Ovary (tissue), 9 donors: ENCODE data around the gene CCDC122. TPM values are rescaled to one million over a fixed set of nuclear protein-coding genes. Genes with fewer than 3 reads are reported as not detected.

Experiments used
- DNase-seq, 5 donors: peaks; one replicate each; pipeline ENCODE4 v3.0.0-alpha.2; 2019 to 2020
- H3K27ac ChIP-seq, 2 donors: fragments of 200-600 bp; one replicate each; pipeline versions ENCODE4 v1.5.1 to v1.8.0; 2019 to 2022
- H3K27me3 ChIP-seq: fragments of 200-600 bp; one replicate; pipeline ENCODE4 v1.8.0; 2022
- H3K36me3 ChIP-seq: fragments of 200-600 bp; sonication (generic); one replicate; pipeline ENCODE4 v1.5.1; 2019
- H3K4me1 ChIP-seq: one replicate; pipeline ENCODE4 v1.8.1; 2013; ENCODE audit warnings: mild to moderate bottlenecking, moderate library complexity; ENCODE audit not compliant: insufficient read depth
- H3K4me3 ChIP-seq: fragments of 200-600 bp; sonication (generic); one replicate; pipeline ENCODE4 v1.5.1; 2017
- H3K9me3 ChIP-seq, 2 donors: fragments of 200-600 bp in 1 of 2; sonication (generic) in 1 of 2; one replicate each; pipeline versions ENCODE4 v1.5.1 to v1.8.1; 2013 to 2019; ENCODE audit warnings: mild to moderate bottlenecking in 1 of 2, moderate library complexity in 1 of 2
- CTCF ChIP-seq, 3 donors: fragments of 450-650 bp in 2 of 3; fragments of 200-600 bp in 1 of 3; IDR thresholded peaks; one replicate each; pipeline versions ENCODE4 v1.5.1 to v1.8.0; 2016 to 2022; ENCODE audit warnings: antibody characterized with exemption in 3 of 3, mild to moderate bottlenecking in 1 of 3
- EP300 ChIP-seq: sonication (generic); formaldehyde crosslinking; IDR thresholded peaks from one replicate; pipeline ENCODE4 v1.6.1; 2017; ENCODE audit warnings: antibody characterized with exemption
- POLR2A ChIP-seq: fragments of 450-650 bp; IDR thresholded peaks from one replicate; pipeline ENCODE4 v1.6.1; 2017; ENCODE audit warnings: antibody characterized with exemption, mild to moderate bottlenecking, moderate library complexity
- WGBS, 3 donors: extraction: QIAGEN DNeasy Blood & Tissue Kit in 1 of 3; methylation state at CpG; one replicate each; pipeline versions ENCODE4 v1.1.5 to v1.1.7; 2013 to 2017; 5-methylcytosine and 5-hydroxymethylcytosine counted together
- intact Hi-C, 4 donors: fragments of 100-400 bp; cut with DNase I; formaldehyde crosslinking; loops; one replicate each; pipeline versions ENCODE4 v1.11.0 to v1.15.1; 2022 to 2023
- polyA plus RNA-seq, 2 donors: library from polyadenylated mRNA; stranded (reverse); fragments of 200-250 nt in 1 of 2; fragments of 350-450 nt in 1 of 2; fragmentation: Illumina TruSeq in 1 of 2; extraction: RNeasy Lipid Tissue Mini Kit (QIAGEN cat#74804) in 1 of 2; gene quantifications; one replicate each; pipeline ENCODE4 v1.2.3, GENCODE V29; 2013 to 2014
- total RNA-seq, 7 donors: library from RNA; depleted of rRNA in 2 of 7; stranded (reverse); fragments of >200 nt in 2 of 7; fragmentation: NEBNext Ultra II Directional in 3 of 7; extraction: Animal tissue kit (Norgen Biotek cat#: 25700) in 3 of 7; gene quantifications; one replicate each; pipeline versions ENCODE4 v1.1.0 to v1.2.4, GENCODE V29; 2016 to 2023
- donor health status: DM: no; HTN: no; CAD: no; lungs with moderate emphysema.
- donor health status: DM: no; HTN: no; CAD: no.
- donor health status: Bipolar disorder and iron deficiency.
- donor health status: DM: yes; HTN: yes; CAD: no.
- donor health status: DM: no; HTN: no; CAD: no.
- donor health status: DM: yes; HTN: yes; CAD: no.

CCDC122 gene
- total and polyA plus RNA-seq, 9 donors: 4.2 to 15.2 (median 6.6) TPM

- H3K9me3 ChIP-seq: peaks cover 3 to 8% of the 10 kb centered on the region in 2 donors
- DNase-seq: no peak
- intact Hi-C loops: no loop called here
- no peak overlapping the region for H3K4me3 ChIP-seq
- H3K4me1 ChIP-seq: peaks cover 8% of the 10 kb centered on the region
- TF ChIP-seq EP300 (no peak), POLR2A (no peak), CTCF (IDR thresholded peaks at IDR 0.05) (no peak)
- H3K27ac ChIP-seq: peak overlapping the region in 1 of 2 donors; percentile 37
- H3K27me3 ChIP-seq: no peaks in the 10 kb centered on the region
- 73 to 95% (median 77%) methylated on average over 1 of the region's 1 CpG for WGBS, 3 donors
- H3K36me3 ChIP-seq: no peaks in the 10 kb centered on the region
These were observed 31.4 kb downstream of the CCDC122 start for GRCh38 chr13:43848001-43848649.

GRCh38 chr13:43846496-43847158, 32.9 kb downstream of the CCDC122 start:
- intact Hi-C loops: no loop called here
- no peak overlapping the region for H3K27ac ChIP-seq
- H3K27me3 ChIP-seq: no peaks in the 10 kb centered on the region
- 63 to 68% (median 65%) methylated on average over 3 of the region's 3 CpGs for whole genome bisulfite sequencing, 3 donors
- H3K4me1 ChIP-seq: peaks cover 8% of the 10 kb centered on the region
- H3K9me3 ChIP-seq: peaks cover 3 to 4% of the 10 kb centered on the region in 2 donors
- no peak overlapping the region for H3K4me3 ChIP-seq
- H3K36me3 ChIP-seq: no peaks in the 10 kb centered on the region
- DNase-seq: no peak
- TF ChIP-seq CTCF (IDR thresholded peaks at IDR 0.05): no peak
- TF ChIP-seq EP300: no peak
- no peak for TF ChIP-seq POLR2A

GRCh38 chr13:43838909-43839308, 40.6 kb downstream of the CCDC122 start:
- H3K4me1 ChIP-seq: no peaks in the 10 kb centered on the region
- H3K27ac ChIP-seq: no peak overlapping the region
- H3K4me3 ChIP-seq: no peak overlapping the region
- no peaks in the 10 kb centered on the region for H3K27me3 ChIP-seq
- TF ChIP-seq POLR2A (no peak), CTCF (IDR thresholded peaks at IDR 0.05) (no peak), EP300 (no peak)
- WGBS, 3 donors: 46 to 47% (median 47%) methylated on average over 4 of the region's 4 CpGs
- H3K36me3 ChIP-seq: no peaks in the 10 kb centered on the region
- no peak for DNase-seq
- no peaks in the 10 kb centered on the region for H3K9me3 ChIP-seq
- intact Hi-C loops: no loop called here

GRCh38 chr13:43835701-43836100, 43.8 kb downstream of the CCDC122 start:
- Histone ChIP-seq H3K4me3 (no peak overlapping the region), H3K27me3 (no peaks in the 10 kb centered on the region), H3K4me1 (no peaks in the 10 kb centered on the region), H3K36me3 (no peaks in the 10 kb centered on the region), H3K27ac (no peak overlapping the region), H3K9me3 (no peaks in the 10 kb centered on the region)
- no peak for DNase-seq
- WGBS, 3 donors: 74 to 86% (median 80%) methylated on average over 2 of the region's 2 CpGs
- TF ChIP-seq EP300: no peak
- TF ChIP-seq CTCF (IDR thresholded peaks at IDR 0.05): no peak
- intact Hi-C loops: no loop called here
